ENCODE measurements around the gene TBX3.

Gene TBX3

GRCh38 chr12:114627393-114627792 is 56.6 kb downstream of the TBX3 start:
- DNase-seq (ENCODE audit: low read depth) = no peak

GRCh38 chr12:114625294-114625851 is 58.6 kb downstream of the TBX3 start:
- DNase-seq (ENCODE audit: low read depth) = peak; percentile 22

- no peak for DNase-seq (ENCODE audit: low read depth)
Observed at GRCh38 chr12:114623737-114624136, 60.2 kb downstream of the TBX3 start.
